ENCODE data around the gene LDLRAD2.
"Not testable (repeated sequence)": the region's sequence is repeated elsewhere in the genome, so short reads cannot be mapped to it uniquely, and the experiment has no call there.

The LDLRAD2 gene

GRCh38 chr1:21773585-21773984, 38.5 kb upstream of the LDLRAD2 start:
- no peak for TF ChIP-seq CTCF (IDR thresholded peaks at IDR 0.05; ENCODE audit: low read depth, low read length, missing control alignments)
- no peak for DNase-seq (ENCODE audit: low read depth)
- H3K4me3 ChIP-seq (ENCODE audit: low read depth, low read length) = no peak overlapping the region

GRCh38 chr1:21774835-21775549, 37.1 kb upstream of the LDLRAD2 start:
- no peak for TF ChIP-seq CTCF (IDR thresholded peaks at IDR 0.05; ENCODE audit: low read depth, low read length, missing control alignments)
- no peak for DNase-seq (ENCODE audit: low read depth)
- no peak overlapping the region for H3K4me3 ChIP-seq (ENCODE audit: low read depth, low read length)

GRCh38 chr1:21775550-21775914, 36.5 kb upstream of the LDLRAD2 start:
- H3K4me3 ChIP-seq (ENCODE audit: low read depth, low read length) = no peak overlapping the region
- TF ChIP-seq CTCF (IDR thresholded peaks at IDR 0.05; ENCODE audit: low read depth, low read length, missing control alignments) = no peak

GRCh38 chr1:21775985-21776562, 36.0 kb upstream of the LDLRAD2 start:
- no peak overlapping the region for H3K4me3 ChIP-seq (ENCODE audit: low read depth, low read length)
- no peak for TF ChIP-seq CTCF (IDR thresholded peaks at IDR 0.05; ENCODE audit: low read depth, low read length, missing control alignments)
- DNase-seq (ENCODE audit: low read depth) = no peak

More at GRCh38 chr1:21775550-21775914, 36.5 kb upstream of the LDLRAD2 start:
- DNase-seq (ENCODE audit: low read depth) = no peak

GRCh38 chr1:21776925-21777324, 35.1 kb upstream of the LDLRAD2 start:
- not testable (repeated sequence) for H3K4me3 ChIP-seq (ENCODE audit: low read depth, low read length); DNase-seq (ENCODE audit: low read depth)

GRCh38 chr1:21778405-21778727, 33.7 kb upstream of the LDLRAD2 start:
- no peak overlapping the region for H3K4me3 ChIP-seq (ENCODE audit: low read depth, low read length)
- TF ChIP-seq CTCF (IDR thresholded peaks at IDR 0.05; ENCODE audit: low read depth, low read length, missing control alignments) = no peak
- DNase-seq (ENCODE audit: low read depth) = no peak

GRCh38 chr1:21779613-21780521, 32.2 kb upstream of the LDLRAD2 start:
- H3K4me3 ChIP-seq (ENCODE audit: low read depth, low read length) = peak overlapping the region; percentile 90
- TF ChIP-seq CTCF (IDR thresholded peaks at IDR 0.05; ENCODE audit: low read depth, low read length, missing control alignments) = no peak
- peak; percentile 94 for DNase-seq (ENCODE audit: low read depth)

Data from GM12864 (cell line).